NCI-H1417 (cell line): Measurements from ENCODE around the gene FYCO1.
A peak's percentile ranks its signal among the peaks of the same experiment; 100 is the strongest.

Experiments used
- DNase-seq, 3 experiments: peaks; one replicate each; lab custom pipeline; 2025; lab: John Stamatoyannopoulos, UW

FYCO1 gene

GRCh38 chr3:45964139-45964538 lies 31.5 kb downstream of the FYCO1 start:
- DNase-seq = no peak

GRCh38 chr3:45962033-45962432 lies 33.6 kb downstream of the FYCO1 start:
- no peak for DNase-seq

GRCh38 chr3:45960289-45960688 lies 35.3 kb downstream of the FYCO1 start:
- DNase-seq = no peak

- no peak for DNase-seq
Measured at GRCh38 chr3:45959201-45959600, 36.4 kb downstream of the FYCO1 start.

GRCh38 chr3:45958321-45958791 lies 37.3 kb downstream of the FYCO1 start:
- no peak for DNase-seq

GRCh38 chr3:45957586-45957985 lies 38.0 kb downstream of the FYCO1 start:
- peak in 1 of 3 experiments; percentile 0 for DNase-seq

GRCh38 chr3:45955706-45956105 lies 39.9 kb downstream of the FYCO1 start:
- no peak for DNase-seq

- DNase-seq = no peak
Measured at GRCh38 chr3:45955017-45955647, 40.5 kb downstream of the FYCO1 start.

- no peak for DNase-seq
Measured at GRCh38 chr3:45954306-45954705, 41.3 kb downstream of the FYCO1 start.

- DNase-seq = no peak
Measured at GRCh38 chr3:45953536-45953935, 42.1 kb downstream of the FYCO1 start.

- DNase-seq = no peak
Measured at GRCh38 chr3:45952456-45952855, 43.2 kb downstream of the FYCO1 start.

- no peak for DNase-seq
Measured at GRCh38 chr3:45951946-45952345, 43.7 kb downstream of the FYCO1 start.

- no peak for DNase-seq
Measured at GRCh38 chr3:45950686-45951600, 44.7 kb downstream of the FYCO1 start.

- no peak for DNase-seq
Measured at GRCh38 chr3:45950131-45950530, 45.5 kb downstream of the FYCO1 start.

GRCh38 chr3:45949432-45949831 lies 46.2 kb downstream of the FYCO1 start:
- no peak for DNase-seq

- DNase-seq = no peak
Measured at GRCh38 chr3:45948881-45949280, 46.7 kb downstream of the FYCO1 start.

- no peak for DNase-seq
Measured at GRCh38 chr3:45948311-45948781, 47.3 kb downstream of the FYCO1 start.

GRCh38 chr3:45947361-45947760 lies 48.3 kb downstream of the FYCO1 start:
- DNase-seq = no peak

- DNase-seq = no peak
Measured at GRCh38 chr3:45946875-45947274, 48.7 kb downstream of the FYCO1 start.

GRCh38 chr3:45946307-45946706 lies 49.3 kb downstream of the FYCO1 start:
- no peak for DNase-seq

- no peak for DNase-seq
Measured at GRCh38 chr3:45944830-45945620, 50.6 kb downstream of the FYCO1 start.

- DNase-seq = no peak
Measured at GRCh38 chr3:45943207-45943846, 52.3 kb downstream of the FYCO1 start, which contains the start of gene CXCR6. Gene CXCR6, plus strand, starts transcription at chr3:45943464. Its CDS starts 3,018 bp downstream, at chr3:45946482.
